ENCODE data around the gene UGT3A1.

GRCh38 chr5:35990941-35991611, at the start of gene UGT3A1:
- TF ChIP-seq, protein P1, sequence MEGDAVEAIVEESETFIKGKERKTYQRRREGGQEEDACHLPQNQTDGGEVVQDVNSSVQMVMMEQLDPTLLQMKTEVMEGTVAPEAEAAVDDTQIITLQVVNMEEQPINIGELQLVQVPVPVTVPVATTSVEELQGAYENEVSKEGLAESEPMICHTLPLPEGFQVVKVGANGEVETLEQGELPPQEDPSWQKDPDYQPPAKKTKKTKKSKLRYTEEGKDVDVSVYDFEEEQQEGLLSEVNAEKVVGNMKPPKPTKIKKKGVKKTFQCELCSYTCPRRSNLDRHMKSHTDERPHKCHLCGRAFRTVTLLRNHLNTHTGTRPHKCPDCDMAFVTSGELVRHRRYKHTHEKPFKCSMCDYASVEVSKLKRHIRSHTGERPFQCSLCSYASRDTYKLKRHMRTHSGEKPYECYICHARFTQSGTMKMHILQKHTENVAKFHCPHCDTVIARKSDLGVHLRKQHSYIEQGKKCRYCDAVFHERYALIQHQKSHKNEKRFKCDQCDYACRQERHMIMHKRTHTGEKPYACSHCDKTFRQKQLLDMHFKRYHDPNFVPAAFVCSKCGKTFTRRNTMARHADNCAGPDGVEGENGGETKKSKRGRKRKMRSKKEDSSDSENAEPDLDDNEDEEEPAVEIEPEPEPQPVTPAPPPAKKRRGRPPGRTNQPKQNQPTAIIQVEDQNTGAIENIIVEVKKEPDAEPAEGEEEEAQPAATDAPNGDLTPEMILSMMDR (IDR thresholded peaks at IDR 0.05): no peak
- no peak for TF ChIP-seq POLR2A (IDR thresholded peaks at IDR 0.05)

All from uterus (tissue), 2 donors.